ENCODE data around the gene CASTOR1.

The CASTOR1 gene

GRCh38 chr22:30318799-30319419 is 29.6 kb upstream of the CASTOR1 start:
- DNase-seq = no peak

GRCh38 chr22:30317778-30318177 is 28.5 kb upstream of the CASTOR1 start:
- no peak for DNase-seq

GRCh38 chr22:30315962-30316576 is 26.8 kb upstream of the CASTOR1 start:
- no peak for DNase-seq

GRCh38 chr22:30314915-30315314 is 25.6 kb upstream of the CASTOR1 start:
- DNase-seq = peak; percentile 69

- DNase-seq = no peak
Measured at GRCh38 chr22:30313527-30314363, 24.4 kb upstream of the CASTOR1 start.

- no peak for DNase-seq
Measured at GRCh38 chr22:30312053-30312452, 22.7 kb upstream of the CASTOR1 start.

- DNase-seq = no peak
Measured at GRCh38 chr22:30310881-30311771, 21.8 kb upstream of the CASTOR1 start.

- DNase-seq = no peak
Measured at GRCh38 chr22:30309951-30310741, 20.8 kb upstream of the CASTOR1 start.

- no peak for DNase-seq
Measured at GRCh38 chr22:30308518-30309230, 19.4 kb upstream of the CASTOR1 start.

GRCh38 chr22:30308093-30308492 is 18.8 kb upstream of the CASTOR1 start:
- DNase-seq = no peak

GRCh38 chr22:30307041-30307574 is 17.8 kb upstream of the CASTOR1 start:
- DNase-seq = no peak

- DNase-seq = no peak
Measured at GRCh38 chr22:30306627-30307011, 17.3 kb upstream of the CASTOR1 start.

GRCh38 chr22:30305906-30306626 is 16.8 kb upstream of the CASTOR1 start:
- no peak for DNase-seq

- DNase-seq = peak; percentile 69
Measured at GRCh38 chr22:30305519-30305905, 16.2 kb upstream of the CASTOR1 start.

GRCh38 chr22:30304495-30305244 is 15.4 kb upstream of the CASTOR1 start:
- DNase-seq = no peak

- DNase-seq = no peak
Measured at GRCh38 chr22:30302810-30303138, 13.5 kb upstream of the CASTOR1 start.

GRCh38 chr22:30301995-30302809 is 12.9 kb upstream of the CASTOR1 start:
- DNase-seq = no peak

GRCh38 chr22:30299322-30299721 is 10.0 kb upstream of the CASTOR1 start:
- DNase-seq = no peak
